OCI-M1 (cell line): Measurements from ENCODE around the gene CENPV.
"Not testable (repeated sequence)": the region's sequence is repeated elsewhere in the genome, so short reads cannot be mapped to it uniquely, and the experiment has no call there.

Source experiments
- DNase-seq: peaks from one replicate; lab custom pipeline; 2025; lab: John Stamatoyannopoulos, UW

Gene CENPV

GRCh38 chr17:16313139-16314090, 39.9 kb downstream of the CENPV start:
- DNase-seq: peak; percentile 81

DNA sequence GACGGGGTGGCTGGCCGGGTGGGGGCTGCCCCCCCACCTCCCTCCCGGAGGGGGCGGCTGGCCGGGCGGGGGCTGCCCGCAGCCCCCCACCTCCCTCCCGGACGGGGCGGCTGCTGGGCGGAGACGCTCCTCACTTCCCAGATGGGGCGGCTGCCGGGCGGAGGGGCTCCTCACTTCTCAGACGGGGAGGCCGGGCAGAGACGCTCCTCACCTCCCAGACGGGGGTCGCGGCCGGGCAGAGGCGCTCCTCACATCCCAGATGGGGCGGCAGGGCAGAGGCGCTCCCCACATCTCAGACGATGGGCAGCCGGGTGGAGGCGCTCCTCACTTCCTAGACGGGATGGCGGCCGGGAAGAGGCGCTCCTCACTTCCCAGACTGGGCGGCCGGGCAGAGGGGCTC, 41.2 kb downstream of the CENPV start:
- not testable (repeated sequence) for DNase-seq

GRCh38 chr17:16306211-16306610, 47.1 kb downstream of the CENPV start:
- no peak for DNase-seq

DNA sequence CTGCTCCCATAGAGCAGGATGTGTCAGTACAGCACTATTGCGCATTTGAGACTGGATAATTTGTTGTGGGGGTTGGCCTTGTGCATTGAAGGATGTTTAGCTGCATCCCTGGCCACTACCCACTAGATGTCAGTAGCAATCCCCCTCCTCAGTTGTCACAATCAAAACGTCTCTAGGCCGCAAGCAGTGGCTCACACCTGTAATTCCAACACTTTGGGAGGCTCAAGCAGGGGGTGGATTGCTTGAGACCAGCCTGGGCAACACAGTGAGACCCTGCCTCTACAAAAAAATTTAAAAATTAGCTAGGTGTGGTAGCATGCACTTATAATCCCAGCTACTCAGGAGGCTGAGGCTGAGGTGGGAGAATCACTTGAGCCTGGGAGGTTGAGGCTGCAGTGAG, 48.4 kb downstream of the CENPV start:
- peak; percentile 51 for DNase-seq

GRCh38 chr17:16302856-16303255, 50.4 kb downstream of the CENPV start:
- DNase-seq: no peak

- no peak for DNase-seq
Measured at GRCh38 chr17:16301963-16302855, 51.1 kb downstream of the CENPV start.

GRCh38 chr17:16300554-16300953, 52.7 kb downstream of the CENPV start:
- DNase-seq: no peak

DNA sequence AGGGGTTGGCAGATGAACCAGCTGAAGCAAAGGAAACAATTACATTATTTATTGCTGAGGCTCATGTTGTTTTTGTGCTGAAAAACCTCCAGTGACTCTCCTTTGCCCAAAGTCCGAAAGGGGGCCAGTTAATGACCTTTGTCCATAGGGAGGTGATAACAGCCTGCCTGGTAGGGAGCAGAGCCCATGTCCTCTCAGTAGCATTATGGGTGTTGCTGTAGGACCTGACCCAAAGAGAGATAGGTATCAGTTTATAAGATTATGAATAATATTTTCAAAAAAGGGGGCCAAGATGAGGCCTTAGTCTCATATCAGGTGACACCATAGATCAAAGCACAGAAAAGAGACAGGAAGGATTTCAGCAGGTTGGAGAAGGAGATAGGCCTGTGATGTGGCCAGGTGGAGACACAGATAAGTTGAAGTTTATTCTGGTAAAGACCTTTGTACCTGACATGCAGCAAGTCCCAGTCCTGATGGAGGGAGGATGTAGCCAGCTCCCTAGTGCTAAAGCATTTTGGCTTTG, 55.1 kb downstream of the CENPV start:
- no peak for DNase-seq

GRCh38 chr17:16297367-16298139, 55.7 kb downstream of the CENPV start:
- no peak for DNase-seq

DNA sequence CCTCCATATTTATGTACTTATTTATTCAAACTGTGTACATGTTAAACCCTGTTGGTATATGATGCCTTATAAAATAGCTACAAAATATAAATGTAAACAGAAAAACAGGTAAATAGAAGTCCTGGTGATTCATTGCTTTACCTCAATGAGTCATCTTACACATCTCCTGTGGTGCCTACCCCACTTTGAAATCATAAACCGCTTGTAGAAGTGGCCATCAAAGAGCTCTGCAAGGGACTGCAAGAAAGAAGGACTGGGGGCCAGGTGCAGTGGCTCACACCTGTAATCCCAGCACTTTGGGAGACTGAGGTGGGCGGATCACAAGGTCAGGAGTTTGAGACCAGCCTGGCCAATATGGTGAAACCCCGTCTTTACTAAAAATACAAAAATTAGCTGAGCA, 57.2 kb downstream of the CENPV start:
- DNase-seq: not testable (repeated sequence)

GRCh38 chr17:16294560-16294959, 58.7 kb downstream of the CENPV start:
- no peak for DNase-seq

GRCh38 chr17:16293931-16294330, 59.3 kb downstream of the CENPV start:
- DNase-seq: no peak
